Effector memory CD4-positive, alpha-beta T cell (primary cell): Measurements from ENCODE around the gene DUSP23.
A peak's percentile ranks its signal among the peaks of the same experiment; 100 is the strongest.

ENCODE experiments used
- DNase-seq, 3 donors: peaks; one replicate each; pipeline ENCODE4 v3.0.0-alpha.2; 2020
- H3K27ac ChIP-seq: 2 replicates; pipeline ENCODE4 v1.7.0; 2013; ENCODE audit warnings: mild to moderate bottlenecking, low read length, moderate library complexity; ENCODE audit not compliant: insufficient read depth, poor library complexity, severe bottlenecking
- H3K27me3 ChIP-seq: replicated peaks from 2 replicates; pipeline ENCODE4 v1.7.0; 2013; ENCODE audit warnings: mild to moderate bottlenecking, low read length; ENCODE audit not compliant: insufficient read depth, control insufficient read depth, poor library complexity, severe bottlenecking
- H3K36me3 ChIP-seq: 2 replicates; pipeline ENCODE4 v1.7.0; 2013; ENCODE audit warnings: mild to moderate bottlenecking, low read length, moderate library complexity; ENCODE audit not compliant: control insufficient read depth, insufficient read depth
- H3K4me1 ChIP-seq: 2 replicates; pipeline ENCODE4 v1.7.0; 2013; ENCODE audit warnings: low read length, mild to moderate bottlenecking; ENCODE audit not compliant: control insufficient read depth, insufficient read depth, poor library complexity, severe bottlenecking
- H3K4me3 ChIP-seq: 2 replicates; pipeline ENCODE4 v1.7.0; 2013; ENCODE audit warnings: low read length, low read depth, mild to moderate bottlenecking; ENCODE audit not compliant: insufficient read depth, poor library complexity, severe bottlenecking
- H3K9me3 ChIP-seq: 2 replicates; pipeline ENCODE4 v1.7.0; 2013; ENCODE audit warnings: mild to moderate bottlenecking, low read length, moderate library complexity; ENCODE audit not compliant: control insufficient read depth

Gene DUSP23

GRCh38 chr1:159781992-159782391, 1.2 kb downstream of the DUSP23 start:
- H3K27ac ChIP-seq: no peak overlapping the region
- H3K27me3 ChIP-seq: no peaks in the 10 kb centered on the region
- H3K9me3 ChIP-seq: no peaks in the 10 kb centered on the region
- H3K36me3 ChIP-seq: no peaks in the 10 kb centered on the region
- no peak overlapping the region for H3K4me3 ChIP-seq
- DNase-seq: no peak
- peaks cover 10% of the 10 kb centered on the region for H3K4me1 ChIP-seq

- H3K4me3 ChIP-seq: no peak overlapping the region
- no peaks in the 10 kb centered on the region for H3K36me3 ChIP-seq
- DNase-seq: no peak
- no peak overlapping the region for H3K27ac ChIP-seq
- H3K4me1 ChIP-seq: peaks cover 10% of the 10 kb centered on the region
- H3K27me3 ChIP-seq: no peaks in the 10 kb centered on the region
- no peaks in the 10 kb centered on the region for H3K9me3 ChIP-seq
These were observed 3.0 kb downstream of the DUSP23 start for GRCh38 chr1:159783724-159784123.

GRCh38 chr1:159786465-159786864, 5.7 kb downstream of the DUSP23 start:
- DNase-seq: no peak
- H3K27ac ChIP-seq: no peak overlapping the region
- H3K9me3 ChIP-seq: no peaks in the 10 kb centered on the region
- no peaks in the 10 kb centered on the region for H3K36me3 ChIP-seq
- no peak overlapping the region for H3K4me3 ChIP-seq
- H3K27me3 ChIP-seq: no peaks in the 10 kb centered on the region
- peaks cover under 1% of the 10 kb centered on the region for H3K4me1 ChIP-seq

- Histone ChIP-seq H3K4me3 (no peak overlapping the region), H3K4me1 (no peaks in the 10 kb centered on the region), H3K36me3 (no peaks in the 10 kb centered on the region), H3K27me3 (no peaks in the 10 kb centered on the region), H3K9me3 (no peaks in the 10 kb centered on the region), H3K27ac (no peak overlapping the region)
- DNase-seq: no peak
These were observed 6.2 kb downstream of the DUSP23 start for GRCh38 chr1:159786966-159787365.

- H3K9me3 ChIP-seq: no peaks in the 10 kb centered on the region
- no peaks in the 10 kb centered on the region for H3K36me3 ChIP-seq
- peaks cover 5% of the 10 kb centered on the region for H3K27me3 ChIP-seq
- H3K4me3 ChIP-seq: no peak overlapping the region
- DNase-seq: no peak
- H3K27ac ChIP-seq: no peak overlapping the region
- no peaks in the 10 kb centered on the region for H3K4me1 ChIP-seq
These were observed 9.6 kb downstream of the DUSP23 start for GRCh38 chr1:159790237-159790917.

GRCh38 chr1:159791031-159791430, 10.3 kb downstream of the DUSP23 start:
- H3K27ac ChIP-seq: no peak overlapping the region
- H3K4me1 ChIP-seq: no peaks in the 10 kb centered on the region
- no peaks in the 10 kb centered on the region for H3K9me3 ChIP-seq
- no peak overlapping the region for H3K4me3 ChIP-seq
- H3K36me3 ChIP-seq: no peaks in the 10 kb centered on the region
- DNase-seq: no peak
- peaks cover 5% of the 10 kb centered on the region for H3K27me3 ChIP-seq

- Histone ChIP-seq H3K4me3 (no peak overlapping the region), H3K27me3 (peaks cover 5% of the 10 kb centered on the region), H3K9me3 (no peaks in the 10 kb centered on the region), H3K27ac (no peak overlapping the region), H3K4me1 (no peaks in the 10 kb centered on the region), H3K36me3 (no peaks in the 10 kb centered on the region)
- no peak for DNase-seq
These were observed 10.7 kb downstream of the DUSP23 start for GRCh38 chr1:159791461-159791860.

GRCh38 chr1:159795534-159795933, 14.8 kb downstream of the DUSP23 start:
- no peaks in the 10 kb centered on the region for H3K9me3 ChIP-seq
- no peaks in the 10 kb centered on the region for H3K4me1 ChIP-seq
- DNase-seq: no peak
- H3K27ac ChIP-seq: no peak overlapping the region
- no peaks in the 10 kb centered on the region for H3K36me3 ChIP-seq
- H3K27me3 ChIP-seq: peaks cover 5% of the 10 kb centered on the region
- H3K4me3 ChIP-seq: no peak overlapping the region

GRCh38 chr1:159798893-159799292, 18.1 kb downstream of the DUSP23 start:
- no peak overlapping the region for H3K4me3 ChIP-seq
- no peaks in the 10 kb centered on the region for H3K36me3 ChIP-seq
- no peak overlapping the region for H3K27ac ChIP-seq
- H3K9me3 ChIP-seq: no peaks in the 10 kb centered on the region
- H3K4me1 ChIP-seq: no peaks in the 10 kb centered on the region
- peak in 2 of 3 donors; percentile 17 to 36 for DNase-seq
- H3K27me3 ChIP-seq: peaks cover under 1% of the 10 kb centered on the region

GRCh38 chr1:159799446-159799985, 18.8 kb downstream of the DUSP23 start:
- Histone ChIP-seq H3K9me3 (no peaks in the 10 kb centered on the region), H3K27me3 (no peaks in the 10 kb centered on the region), H3K4me1 (no peaks in the 10 kb centered on the region), H3K4me3 (no peak overlapping the region), H3K36me3 (no peaks in the 10 kb centered on the region), H3K27ac (no peak overlapping the region)
- no peak for DNase-seq
